Hepatocyte (in vitro differentiated cells): ENCODE results near the gene MYO3B. TPM values are rescaled to one million over a fixed set of nuclear protein-coding genes. Genes with fewer than 3 reads are reported as not detected.

Experiments used
- DNase-seq: peaks from one replicate; pipeline ENCODE4 v3.0.0-alpha.2; 2016; ENCODE audit warnings: low spot score
- H2AFZ ChIP-seq: fragments of 200-600 bp; sonication (generic); 2 replicates; pipeline ENCODE4 v1.6.0; 2016; ENCODE audit warnings: antibody characterized with exemption, mild to moderate bottlenecking
- H3K27ac ChIP-seq: fragments of 200-600 bp; sonication (generic); 2 replicates; pipeline ENCODE4 v1.5.1; 2016; ENCODE audit warnings: mild to moderate bottlenecking
- H3K27me3 ChIP-seq: fragments of 200-600 bp; sonication (generic); 2 replicates; pipeline ENCODE4 v1.6.1; 2016
- H3K36me3 ChIP-seq: fragments of 200-600 bp; sonication (generic); replicated peaks from 2 replicates; pipeline ENCODE4 v1.5.1; 2016; ENCODE audit warnings: low read depth; ENCODE audit not compliant: insufficient read depth
- H3K4me1 ChIP-seq: fragments of 200-600 bp; sonication (generic); 2 replicates; pipeline ENCODE4 v1.5.1; 2016; ENCODE audit warnings: mild to moderate bottlenecking, moderate library complexity; ENCODE audit not compliant: insufficient read depth
- H3K4me2 ChIP-seq: fragments of 200-600 bp; sonication (generic); 2 replicates; pipeline ENCODE4 v1.6.0; 2016
- H3K4me3 ChIP-seq: fragments of 200-600 bp; sonication (generic); 2 replicates; pipeline ENCODE4 v1.5.1; 2016; ENCODE audit warnings: mild to moderate bottlenecking
- H3K79me2 ChIP-seq: fragments of 200-600 bp; sonication (generic); 2 replicates; pipeline ENCODE4 v1.6.0; 2017; ENCODE audit warnings: mild to moderate bottlenecking
- H3K9me2 ChIP-seq: fragments of 200-600 bp; sonication (generic); replicated peaks from 2 replicates; pipeline ENCODE4 v1.6.0; 2017; ENCODE audit warnings: mild to moderate bottlenecking; ENCODE audit not compliant: insufficient read depth
- H3K9me3 ChIP-seq: fragments of 200-600 bp; sonication (generic); 2 replicates; pipeline ENCODE4 v1.5.1; 2016; ENCODE audit warnings: low read depth, mild to moderate bottlenecking
- H4K20me1 ChIP-seq: fragments of 200-600 bp; sonication (generic); 2 replicates; pipeline ENCODE4 v1.6.0; 2016; ENCODE audit warnings: mild to moderate bottlenecking; ENCODE audit not compliant: insufficient read depth, poor library complexity, severe bottlenecking
- EZH2 ChIP-seq: fragments of 200-600 bp; sonication (generic); IDR thresholded peaks from 2 replicates; pipeline ENCODE4 v1.6.1; 2016; ENCODE audit warnings: antibody characterized with exemption, mild to moderate bottlenecking, borderline replicate concordance
- EZH2phosphoT487 ChIP-seq: fragments of 200-600 bp; sonication (generic); IDR thresholded peaks from one replicate; pipeline ENCODE4 v1.6.1; 2018; ENCODE audit warnings: antibody characterized with exemption, mild to moderate bottlenecking, low read depth, moderate library complexity; ENCODE audit not compliant: unreplicated experiment, severe bottlenecking
- WGBS: methylation state at CpG from one replicate; pipeline ENCODE4 v1.1.6; 2016; ENCODE audit warnings: low lambda C conversion rate; ENCODE audit errors: missing lambda C conversion rate; 5-methylcytosine and 5-hydroxymethylcytosine counted together
- polyA plus RNA-seq: library from polyadenylated mRNA; unstranded; fragments of >200 nt; fragmentation: Nextera tagmentation; extraction: Ambion mirVana; gene quantifications from 2 replicates; pipeline ENCODE4 v1.2.1, GENCODE V29; 2016
- total RNA-seq: library from RNA; depleted of rRNA; stranded (reverse); fragments of >200 nt; gene quantifications from 2 replicates; pipeline ENCODE4 v1.2.3, GENCODE V29; 2014
- TF ChIP-seq, protein P1 (sequence below): fragments of 200-600 bp; sonication (generic); IDR thresholded peaks from 2 replicates; pipeline ENCODE4 v1.5.1; 2016; ENCODE audit warnings: antibody characterized with exemption, mild to moderate bottlenecking; ENCODE audit not compliant: poor library complexity

MYO3B gene
- total and polyA plus RNA-seq, 2 experiments from 2014 or later = 0.63 to 1.1 TPM

DNA sequence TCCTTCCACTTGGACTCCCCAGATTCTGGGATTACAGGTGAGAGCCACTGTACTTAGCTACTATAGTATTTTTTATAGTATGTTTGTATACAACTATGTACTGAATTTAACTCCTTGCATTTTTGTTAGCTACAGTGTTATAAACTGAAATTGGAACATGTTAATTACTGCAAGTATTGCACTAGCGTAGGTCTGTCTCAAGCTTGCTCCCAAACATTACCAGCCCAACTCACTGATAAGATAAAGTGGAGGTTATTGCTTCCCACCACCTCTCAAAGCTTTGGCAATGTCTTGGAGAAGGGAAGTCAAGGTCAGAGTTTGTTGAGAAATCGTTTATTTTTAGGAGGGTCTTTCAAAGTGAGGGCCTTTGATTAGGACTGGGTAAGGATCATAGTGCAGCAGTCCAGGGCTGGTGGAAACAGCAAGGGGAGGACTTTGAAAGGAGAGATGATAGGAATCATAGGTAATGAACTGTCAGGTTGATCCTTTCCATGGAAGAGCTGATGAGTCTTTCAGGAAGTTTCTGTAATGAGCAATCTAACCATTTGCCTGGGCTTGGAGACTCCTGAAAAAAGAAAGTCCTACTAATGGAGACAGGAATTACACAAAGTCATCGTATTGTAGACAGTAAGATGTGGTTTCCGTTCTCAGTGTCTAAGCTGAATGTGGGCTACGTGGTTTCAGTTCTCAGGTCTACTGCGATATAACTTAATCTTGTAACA, 257.1 kb downstream of the MYO3B start:
- H3K36me3 ChIP-seq = no peaks in the 10 kb centered on the region
- no peaks in the 10 kb centered on the region for H3K9me2 ChIP-seq
- no peak for DNase-seq
- H3K79me2 ChIP-seq = no peaks in the 10 kb centered on the region
- H3K4me3 ChIP-seq = no peak overlapping the region
- no peaks in the 10 kb centered on the region for H3K27me3 ChIP-seq
- WGBS = 65% methylated on average over 6 of the region's 6 CpGs
- peaks cover 21% of the 10 kb centered on the region for H3K4me1 ChIP-seq
- H3K4me2 ChIP-seq = peak overlapping the region; percentile 29
- H3K9me3 ChIP-seq = no peaks in the 10 kb centered on the region
- no peaks in the 10 kb centered on the region for H4K20me1 ChIP-seq
- peak overlapping the region; percentile 45 for H3K27ac ChIP-seq
- no peak overlapping the region for H2AFZ ChIP-seq
- TF ChIP-seq, protein P1, sequence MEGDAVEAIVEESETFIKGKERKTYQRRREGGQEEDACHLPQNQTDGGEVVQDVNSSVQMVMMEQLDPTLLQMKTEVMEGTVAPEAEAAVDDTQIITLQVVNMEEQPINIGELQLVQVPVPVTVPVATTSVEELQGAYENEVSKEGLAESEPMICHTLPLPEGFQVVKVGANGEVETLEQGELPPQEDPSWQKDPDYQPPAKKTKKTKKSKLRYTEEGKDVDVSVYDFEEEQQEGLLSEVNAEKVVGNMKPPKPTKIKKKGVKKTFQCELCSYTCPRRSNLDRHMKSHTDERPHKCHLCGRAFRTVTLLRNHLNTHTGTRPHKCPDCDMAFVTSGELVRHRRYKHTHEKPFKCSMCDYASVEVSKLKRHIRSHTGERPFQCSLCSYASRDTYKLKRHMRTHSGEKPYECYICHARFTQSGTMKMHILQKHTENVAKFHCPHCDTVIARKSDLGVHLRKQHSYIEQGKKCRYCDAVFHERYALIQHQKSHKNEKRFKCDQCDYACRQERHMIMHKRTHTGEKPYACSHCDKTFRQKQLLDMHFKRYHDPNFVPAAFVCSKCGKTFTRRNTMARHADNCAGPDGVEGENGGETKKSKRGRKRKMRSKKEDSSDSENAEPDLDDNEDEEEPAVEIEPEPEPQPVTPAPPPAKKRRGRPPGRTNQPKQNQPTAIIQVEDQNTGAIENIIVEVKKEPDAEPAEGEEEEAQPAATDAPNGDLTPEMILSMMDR = no peak
- no peak for TF ChIP-seq EZH2phosphoT487
- TF ChIP-seq EZH2 = no peak

GRCh38 chr2:170436077-170436943, 258.4 kb downstream of the MYO3B start:
- no peak for TF ChIP-seq EZH2
- TF ChIP-seq, protein P1 = no peak
- no peak for TF ChIP-seq EZH2phosphoT487
- Histone ChIP-seq H2AFZ (no peak overlapping the region), H3K4me1 (peaks cover 14% of the 10 kb centered on the region), H3K27ac (peak overlapping the region; percentile 45), H3K9me3 (no peaks in the 10 kb centered on the region), H4K20me1 (no peaks in the 10 kb centered on the region), H3K27me3 (no peaks in the 10 kb centered on the region), H3K9me2 (no peaks in the 10 kb centered on the region), H3K79me2 (no peaks in the 10 kb centered on the region), H3K36me3 (no peaks in the 10 kb centered on the region), H3K4me3 (no peak overlapping the region), H3K4me2 (peak overlapping the region; percentile 18)
- DNase-seq = no peak
- 50% methylated on average over 5 of the region's 5 CpGs for WGBS

DNA sequence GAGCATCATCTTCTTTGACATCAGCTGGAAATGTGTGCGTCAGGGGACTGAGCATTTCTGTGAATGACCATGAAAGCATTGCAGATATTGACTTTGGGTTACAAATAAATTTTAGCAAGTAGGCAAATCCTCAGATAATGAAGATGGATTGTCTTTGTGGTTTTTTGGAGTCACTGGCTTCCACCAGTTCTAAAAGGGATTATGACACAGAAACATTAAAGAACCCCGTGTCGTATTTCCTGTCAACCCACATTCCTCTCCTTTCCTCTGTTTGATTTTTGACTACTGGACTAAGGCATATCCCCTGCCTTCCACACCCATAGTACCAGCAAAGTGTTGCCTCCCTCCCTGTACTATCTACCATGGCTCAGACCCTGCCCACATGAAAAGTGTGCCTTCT, 268.1 kb downstream of the MYO3B start:
- Histone ChIP-seq H3K4me1 (no peaks in the 10 kb centered on the region), H3K79me2 (no peaks in the 10 kb centered on the region), H3K27ac (no peak overlapping the region), H3K36me3 (no peaks in the 10 kb centered on the region), H3K9me3 (no peaks in the 10 kb centered on the region), H3K9me2 (no peaks in the 10 kb centered on the region), H3K4me3 (no peak overlapping the region), H2AFZ (no peak overlapping the region), H3K27me3 (no peaks in the 10 kb centered on the region), H4K20me1 (no peaks in the 10 kb centered on the region), H3K4me2 (no peak overlapping the region)
- 43% methylated on average over 3 of the region's 3 CpGs for WGBS
- DNase-seq = no peak
- TF ChIP-seq EZH2 (no peak), EZH2phosphoT487 (no peak)
- TF ChIP-seq, protein P1 = no peak
